GM18508 (cell line): ENCODE results near the gene LAMTOR2.

Experiments
- ATAC-seq: cut with Tn5 transposase; IDR thresholded peaks from one replicate; pipeline ENCODE4 v1.9.1; 2021; ENCODE audit warnings: moderate number of reproducible peaks; ENCODE audit not compliant: insufficient read depth, unreplicated experiment

Gene LAMTOR2

GRCh38 chr1:156095906-156096508, 41.4 kb downstream of the LAMTOR2 start:
- no peak for ATAC-seq

GRCh38 chr1:156096640-156097391, 42.2 kb downstream of the LAMTOR2 start:
- ATAC-seq: peak; percentile 38

GRCh38 chr1:156097499-156098178, 43.1 kb downstream of the LAMTOR2 start:
- no peak for ATAC-seq

- ATAC-seq: no peak
Measured at GRCh38 chr1:156098784-156099183, 44.2 kb downstream of the LAMTOR2 start.

GRCh38 chr1:156099282-156099681, 44.7 kb downstream of the LAMTOR2 start:
- no peak for ATAC-seq

- no peak for ATAC-seq
Measured at GRCh38 chr1:156100205-156100995, 45.8 kb downstream of the LAMTOR2 start.

GRCh38 chr1:156101880-156102279, 47.3 kb downstream of the LAMTOR2 start:
- ATAC-seq: no peak

GRCh38 chr1:156102633-156103511, 48.3 kb downstream of the LAMTOR2 start:
- no peak for ATAC-seq

- ATAC-seq: no peak
Measured at GRCh38 chr1:156103521-156103947, 49.0 kb downstream of the LAMTOR2 start.

GRCh38 chr1:156104065-156104810, 49.7 kb downstream of the LAMTOR2 start:
- no peak for ATAC-seq

- no peak for ATAC-seq
Measured at GRCh38 chr1:156104861-156105832, 50.6 kb downstream of the LAMTOR2 start.

- peak; percentile 5 for ATAC-seq
Measured at GRCh38 chr1:156106624-156107488, 52.3 kb downstream of the LAMTOR2 start.

GRCh38 chr1:156108057-156108456, 53.5 kb downstream of the LAMTOR2 start:
- no peak for ATAC-seq
